Amniotic epithelial cell (primary cell): ENCODE results near the gene NAPB.
"Not testable (repeated sequence)": the region's sequence is repeated elsewhere in the genome, so short reads cannot be mapped to it uniquely, and the experiment has no call there.

Experiments
- DNase-seq: peaks from one replicate; pipeline ENCODE4 v3.0.0-alpha.2; 2010; ENCODE audit warnings: low read depth

NAPB gene

DNA sequence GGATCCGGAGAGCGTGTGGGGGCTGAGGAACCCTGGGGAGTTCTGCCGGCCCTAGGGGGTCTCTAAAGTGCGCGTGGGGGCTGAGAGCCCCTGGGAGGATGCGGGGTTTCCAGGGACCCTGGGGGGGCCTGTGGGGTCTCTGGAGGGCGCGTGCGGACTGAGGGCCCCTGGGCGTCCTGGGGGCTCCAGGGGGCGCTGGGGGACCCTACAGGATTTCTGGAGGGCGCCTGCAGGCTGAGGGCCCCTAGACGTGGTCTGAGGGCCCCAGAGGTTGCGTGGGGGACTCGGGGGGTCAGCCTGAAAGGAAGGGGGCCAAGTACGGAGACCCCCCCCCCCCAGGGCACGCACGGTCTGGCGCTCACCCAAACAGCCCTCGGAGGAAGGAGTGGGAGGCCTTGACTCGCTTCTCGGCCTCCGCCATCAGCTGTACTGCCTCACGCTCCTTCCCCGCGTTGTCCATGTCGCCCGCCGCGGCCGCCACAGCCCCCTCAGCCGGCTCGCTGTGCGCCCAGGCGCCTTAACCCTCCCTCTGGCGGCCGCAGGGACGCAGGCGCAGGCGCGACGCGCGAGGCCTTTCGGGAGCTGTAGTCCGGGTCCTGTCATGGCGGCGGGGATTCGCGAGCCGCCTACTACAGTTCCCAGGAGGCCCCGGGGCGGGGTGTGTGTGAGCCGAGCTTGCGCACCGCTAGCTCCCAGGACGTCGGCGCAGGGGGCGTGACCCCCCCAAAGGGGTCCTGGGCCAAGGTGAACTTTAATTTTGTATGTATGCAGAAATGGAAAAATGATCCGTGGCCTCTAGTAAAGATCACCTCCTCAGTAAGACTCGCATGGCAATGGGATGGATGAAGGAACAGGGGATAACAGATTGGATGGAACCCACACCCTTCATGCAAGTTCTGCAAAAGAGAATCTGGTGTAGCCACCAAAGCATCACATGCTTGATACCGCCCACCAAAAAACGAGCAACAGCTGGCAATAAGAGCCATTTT, at the start of gene NAPB:
TSS of gene NAPB (minus strand) at position 546 of the 989 bp plus-strand sequence. CDS start at position 460, 86 bp downstream.
- peak; percentile 84 for DNase-seq

DNA sequence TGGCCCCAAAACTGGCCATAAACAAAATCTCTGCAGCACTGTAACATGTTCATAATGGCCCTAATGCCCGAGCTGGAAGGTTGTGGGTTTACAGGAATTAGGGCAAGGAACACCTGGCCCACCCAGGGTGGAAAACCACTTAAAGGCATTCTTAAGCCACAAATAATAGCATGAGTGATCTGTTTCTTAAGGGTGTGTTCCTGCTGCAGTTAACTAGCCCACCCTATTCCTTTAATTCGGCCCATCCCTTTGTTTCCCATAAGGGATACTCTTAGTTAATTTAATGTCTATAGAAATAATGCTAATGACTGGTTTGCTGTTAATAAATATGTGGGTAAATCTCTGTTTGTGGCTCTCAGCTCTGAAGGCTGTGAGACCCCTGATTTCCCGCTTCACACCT, 45.7 kb upstream of the NAPB start:
- DNase-seq, result not testable (repeated sequence)

DNA sequence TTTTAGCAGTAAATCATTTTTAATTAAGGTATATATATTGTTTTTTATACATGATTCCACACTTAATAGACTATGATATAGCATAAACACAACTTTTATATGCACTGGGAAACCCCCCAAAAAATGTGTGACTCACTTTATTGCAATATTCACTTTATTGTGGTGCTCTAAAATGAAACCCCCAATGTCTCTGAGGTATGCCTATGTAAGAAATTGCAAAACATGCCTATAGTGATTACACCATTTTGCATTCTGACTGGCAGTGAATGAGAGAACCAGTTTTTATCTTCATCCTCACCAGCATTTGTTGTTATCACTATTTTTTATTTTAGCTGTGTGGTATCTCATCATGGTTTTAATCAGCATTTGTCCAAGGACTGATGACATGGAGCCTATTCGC, 39.9 kb upstream of the NAPB start:
- no peak for DNase-seq

DNA sequence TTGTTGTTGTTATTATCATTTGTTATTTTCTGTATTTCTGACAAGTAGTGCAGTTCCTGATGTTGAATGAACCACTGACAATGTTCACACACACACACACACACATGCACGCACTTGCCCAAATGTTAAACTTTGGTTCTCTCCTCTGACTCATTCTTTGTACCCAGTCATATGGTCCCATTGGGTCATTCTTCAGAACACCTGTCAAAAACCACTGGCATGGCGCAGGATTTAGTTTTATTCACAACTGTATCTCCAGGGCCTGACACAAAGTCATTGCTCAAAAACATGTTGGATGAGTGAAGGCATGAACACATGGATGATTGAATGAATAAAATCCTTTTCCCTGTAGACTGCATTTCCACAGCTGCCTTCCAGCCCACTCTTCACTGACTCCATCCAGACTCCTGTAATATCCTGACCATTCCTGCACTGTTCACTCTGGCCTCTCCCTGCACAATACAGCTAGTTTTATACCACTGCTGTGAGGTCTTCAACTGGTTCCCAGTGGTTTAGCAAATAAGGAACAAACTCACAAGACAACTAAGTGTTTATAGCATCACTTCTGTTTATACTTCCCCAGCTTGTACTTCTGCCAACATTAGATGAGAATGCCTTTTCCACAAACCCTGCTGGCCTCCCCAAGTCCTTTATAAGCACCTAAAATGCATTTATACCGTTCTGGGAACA, 38.3 kb upstream of the NAPB start:
- no peak for DNase-seq

DNA sequence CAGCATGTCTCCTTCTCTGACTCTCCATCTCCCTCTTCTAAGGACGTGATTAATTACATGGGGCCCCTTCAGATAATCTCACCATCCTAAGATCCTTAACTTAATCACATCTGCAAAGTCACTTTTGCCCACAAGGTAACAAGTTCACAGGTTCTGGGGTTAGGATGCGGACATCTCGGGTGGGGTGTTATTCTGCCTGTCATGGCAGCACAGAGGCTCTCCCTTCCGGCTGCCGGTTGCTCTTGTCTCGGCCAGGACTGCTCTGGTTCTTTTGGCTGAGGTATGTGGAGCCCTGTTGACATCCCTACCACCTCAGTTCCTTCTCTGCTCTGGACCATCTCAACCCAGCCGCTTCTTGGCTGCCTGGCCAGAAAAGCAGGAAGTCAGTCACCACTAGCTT, 35.6 kb upstream of the NAPB start:
- DNase-seq, result no peak

DNA sequence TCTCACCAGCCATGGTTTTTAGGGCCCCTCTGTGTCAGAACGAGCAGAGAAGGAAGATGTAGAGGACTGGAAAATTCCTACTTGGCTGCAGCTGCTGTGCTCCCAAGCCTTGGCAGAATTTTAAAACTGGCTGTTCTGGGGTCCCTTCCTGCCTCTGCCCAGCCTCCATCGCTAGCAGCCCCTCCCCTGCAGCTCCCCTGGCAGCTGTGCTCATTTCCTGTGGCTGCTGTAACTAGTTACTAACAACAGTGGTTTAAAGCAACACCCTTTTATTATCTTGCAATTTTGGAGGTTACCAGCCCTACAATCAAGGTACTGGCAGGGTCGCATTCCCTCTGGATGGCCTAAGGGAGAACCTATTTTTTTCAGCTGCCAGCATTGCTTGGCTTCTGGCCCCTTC, 35.1 kb upstream of the NAPB start:
- DNase-seq, result no peak

DNA sequence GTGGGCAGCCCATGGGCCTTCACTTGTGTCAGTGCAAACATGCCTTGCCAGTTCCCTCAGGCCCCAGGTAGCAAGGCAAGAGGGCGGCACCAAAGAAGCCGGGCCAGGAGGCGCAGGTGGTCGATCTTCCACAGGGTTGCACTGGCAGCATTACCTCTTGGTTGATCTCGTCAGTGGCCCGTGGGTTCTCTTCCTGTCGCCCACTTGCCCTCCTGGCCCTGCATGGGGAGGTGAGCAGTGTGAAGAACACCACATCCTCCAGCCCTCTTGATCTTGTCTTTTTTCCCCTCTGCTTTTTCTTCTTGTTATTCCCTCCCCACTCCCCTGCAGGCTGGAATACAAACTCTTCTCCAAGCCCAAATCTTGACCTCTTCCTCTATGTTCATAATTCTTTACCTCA, 34.4 kb upstream of the NAPB start:
- no peak for DNase-seq

DNA sequence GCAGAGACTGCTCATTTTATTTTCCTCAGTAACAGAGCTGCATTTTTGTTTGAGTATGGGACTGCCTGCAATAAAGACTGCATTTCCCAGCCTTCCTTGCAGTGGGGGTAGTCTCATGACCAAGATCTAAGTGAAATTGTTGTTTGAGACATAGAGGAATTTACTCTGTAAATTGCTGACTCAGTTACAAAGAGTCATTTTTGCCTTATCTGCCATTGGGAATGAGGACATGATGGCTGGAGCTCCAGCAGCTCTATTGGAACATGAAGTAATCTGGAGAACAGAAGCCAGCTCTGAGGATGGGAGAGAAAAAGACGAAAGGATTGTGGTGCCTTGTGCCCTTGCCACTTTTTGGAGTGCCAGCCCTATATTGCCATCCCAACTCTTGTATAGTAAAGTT, 33.5 kb upstream of the NAPB start:
- no peak for DNase-seq

DNA sequence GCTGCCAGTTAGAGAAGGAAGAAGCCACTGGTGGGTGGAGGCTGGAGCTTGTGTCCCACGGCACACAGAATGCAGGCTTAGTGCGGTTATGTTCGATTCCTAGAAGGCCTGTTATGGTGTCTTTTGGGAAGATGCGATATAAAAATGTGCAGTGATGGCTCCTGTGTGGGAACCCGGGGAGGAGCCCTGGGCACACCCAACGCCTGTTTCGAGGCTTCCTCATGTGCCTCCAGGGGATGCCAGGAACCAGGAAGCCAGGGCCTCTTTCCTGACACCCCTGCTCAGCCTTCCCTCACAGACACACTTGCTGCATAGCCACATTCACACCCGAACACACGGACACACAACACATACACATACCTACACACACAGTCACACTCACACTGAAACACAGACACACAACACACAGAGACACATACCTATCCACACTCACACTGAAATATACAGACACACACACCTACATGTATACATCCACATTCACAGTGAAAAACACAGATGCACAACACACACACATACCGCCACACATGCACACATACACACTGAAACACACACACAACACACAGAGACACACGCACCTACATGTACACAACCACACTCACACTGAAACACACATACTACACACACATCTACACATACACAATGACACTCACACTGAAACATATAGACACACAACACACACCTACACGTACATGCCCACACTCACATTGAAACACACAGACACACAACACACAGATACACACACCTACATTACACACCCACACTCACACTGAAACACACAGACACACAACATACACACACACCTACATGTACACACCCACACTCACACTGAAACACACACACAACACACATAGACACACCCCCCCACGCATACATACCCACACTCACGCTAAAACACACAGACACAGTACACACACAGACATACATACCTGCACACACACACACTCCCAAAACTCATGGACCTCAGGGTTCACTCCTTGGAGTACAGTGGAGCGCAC, 32.6 kb upstream of the NAPB start:
- DNase-seq, result no peak

DNA sequence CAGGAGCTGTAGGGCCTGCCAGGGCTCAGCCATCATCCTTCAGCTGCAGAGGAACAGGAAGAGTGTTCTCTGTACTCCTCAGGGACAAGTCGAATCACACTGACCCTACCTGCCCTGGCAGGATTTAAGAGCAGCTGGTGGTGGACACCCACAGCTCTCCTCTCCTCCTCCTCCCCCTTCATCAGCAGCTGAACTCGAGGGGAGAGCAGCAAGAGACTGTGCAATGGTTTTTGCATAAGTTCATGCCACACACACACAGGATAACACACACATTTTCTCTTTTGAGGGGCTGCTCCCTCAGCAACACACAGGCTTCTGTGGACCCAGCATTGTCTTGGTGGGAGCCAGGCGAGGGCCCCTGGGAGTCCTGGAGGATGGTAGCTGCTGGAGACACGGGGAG, 31.5 kb upstream of the NAPB start, which contains the start of gene CST11:
TSS of gene CST11 (minus strand) at position 101 of the 400 bp plus-strand sequence. CDS start at position 36, 65 bp downstream.
- DNase-seq, result no peak

DNA sequence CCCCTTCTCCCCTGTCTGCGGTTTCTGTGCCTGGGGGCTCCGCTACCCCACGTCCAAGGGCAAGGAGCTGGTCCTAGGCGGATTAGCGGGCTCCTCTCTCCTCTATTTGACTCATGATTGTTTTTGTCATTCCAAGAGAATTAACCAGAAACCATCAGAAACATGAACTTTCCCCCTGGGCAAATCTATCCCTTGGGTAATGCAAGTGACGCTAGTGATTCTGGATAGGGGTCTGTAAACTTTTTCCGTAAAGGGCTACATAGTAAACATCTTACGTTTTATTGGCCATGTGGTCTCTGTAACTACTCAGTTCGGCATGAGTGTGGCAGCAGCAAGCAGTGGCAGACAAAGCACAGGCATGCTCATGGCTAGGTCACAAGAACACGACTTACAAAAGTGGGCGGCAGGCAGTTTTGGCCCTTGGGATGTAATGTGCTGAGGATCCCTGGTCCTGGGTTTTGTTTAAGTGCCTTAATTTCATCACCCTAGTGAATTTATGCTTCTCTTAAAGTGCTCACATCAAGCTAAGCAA, 30.7 kb upstream of the NAPB start:
- no peak for DNase-seq

DNA sequence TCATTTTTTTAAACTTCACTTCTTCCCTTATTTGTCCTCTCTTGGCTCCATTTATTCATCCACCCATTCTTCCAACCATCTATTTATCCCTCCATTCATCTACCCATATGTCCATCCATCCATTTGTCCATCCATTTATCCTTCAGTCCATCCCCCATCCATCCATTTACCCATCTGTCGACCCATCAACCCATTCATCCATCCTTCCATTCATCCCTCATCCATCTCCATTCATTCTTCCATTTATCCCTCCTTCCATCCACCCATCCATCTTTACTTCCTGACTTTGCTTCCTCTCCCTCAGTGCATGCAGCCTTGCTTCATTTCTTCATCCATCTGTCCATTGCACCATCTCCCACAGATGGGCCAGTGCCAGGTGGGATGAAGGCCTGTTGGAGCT, 29.6 kb upstream of the NAPB start:
- no peak for DNase-seq

DNA sequence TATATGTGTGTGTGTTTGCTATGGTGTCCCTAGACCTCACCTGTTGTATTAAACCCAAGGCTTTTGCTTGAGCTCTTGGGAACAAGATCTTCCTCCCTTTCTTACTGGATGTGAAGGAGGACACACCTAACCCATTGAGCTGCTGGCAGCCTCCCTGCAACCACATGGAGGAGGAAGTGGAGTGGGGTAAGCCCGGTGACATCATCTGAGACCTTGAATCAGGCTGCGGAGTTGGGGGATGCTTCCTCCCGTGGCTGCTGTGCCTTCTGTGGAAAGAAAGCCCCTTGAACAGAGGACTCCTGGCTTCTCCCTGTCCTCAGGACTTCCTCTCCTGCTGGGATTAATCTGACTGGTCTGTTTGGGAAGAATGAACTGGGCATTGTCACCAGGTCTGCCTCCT, 28.1 kb upstream of the NAPB start:
- peak; percentile 47 for DNase-seq

DNA sequence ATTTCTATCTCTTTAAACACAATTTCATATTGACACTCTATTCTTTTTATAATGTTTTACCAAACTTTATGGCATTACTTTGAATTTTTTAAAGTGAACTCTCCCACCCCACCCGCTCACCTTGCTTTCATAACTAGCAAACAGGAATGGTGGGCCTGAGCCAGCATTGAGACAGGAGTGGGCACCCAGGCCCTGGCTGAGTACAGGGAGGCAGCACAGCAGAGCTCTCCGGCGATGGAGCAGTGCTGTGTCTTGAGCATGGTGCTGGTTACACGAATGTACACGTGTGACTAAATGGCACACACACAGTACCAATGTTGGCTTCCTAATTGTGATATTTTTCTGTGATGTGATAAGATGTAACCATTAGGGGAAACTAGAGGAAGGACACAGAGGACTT, 26.9 kb upstream of the NAPB start:
- DNase-seq, result no peak

DNA sequence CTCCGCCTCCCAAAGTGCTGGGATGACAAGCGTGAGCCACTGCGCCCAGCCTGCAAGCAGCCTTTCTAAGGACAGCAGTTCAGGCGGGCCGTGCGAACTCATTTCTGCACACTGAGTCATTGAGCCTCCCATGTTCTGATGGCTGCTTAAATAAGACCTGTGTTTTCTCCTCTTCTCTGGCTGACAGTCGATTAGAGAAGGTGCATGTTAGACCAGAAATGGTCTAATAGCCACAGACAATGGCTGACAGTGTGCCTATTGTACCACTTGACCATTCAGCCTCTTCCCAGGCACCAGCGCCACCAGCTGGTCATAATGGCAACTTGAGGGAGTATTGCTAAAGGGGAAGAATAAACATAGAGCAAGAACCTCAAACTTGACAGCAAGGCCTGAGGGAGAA, 25.2 kb upstream of the NAPB start:
- DNase-seq, result peak; percentile 64

DNA sequence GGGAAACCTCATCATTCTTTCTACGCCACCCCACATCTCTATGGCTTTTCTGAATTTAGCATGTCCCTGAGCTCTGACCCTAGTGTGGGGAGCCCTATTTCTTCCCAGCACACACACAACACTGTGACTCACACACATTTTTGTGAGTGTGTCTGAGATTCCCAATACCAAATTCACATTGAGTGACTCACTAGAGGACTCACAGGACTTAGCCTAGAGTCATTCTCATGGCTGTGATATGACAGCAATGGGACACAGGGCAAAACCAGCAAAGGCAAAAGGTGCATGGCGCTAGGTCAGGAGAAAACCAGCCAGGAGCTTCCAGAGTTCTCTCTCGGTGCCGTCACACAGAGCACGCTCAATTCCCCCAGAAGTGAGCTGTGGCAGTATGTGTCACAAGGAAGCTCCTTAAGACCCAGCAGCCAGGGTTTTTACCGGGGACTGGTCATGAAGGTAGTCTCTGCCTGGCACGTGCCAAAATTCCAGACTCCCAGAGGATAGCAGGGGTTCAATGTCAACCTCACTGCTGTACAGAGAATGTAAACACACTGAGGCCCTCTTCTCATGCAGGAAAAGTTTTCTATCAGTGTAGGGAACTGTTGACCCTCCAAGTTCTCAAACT, 24.4 kb upstream of the NAPB start:
- peak; percentile 73 for DNase-seq

DNA sequence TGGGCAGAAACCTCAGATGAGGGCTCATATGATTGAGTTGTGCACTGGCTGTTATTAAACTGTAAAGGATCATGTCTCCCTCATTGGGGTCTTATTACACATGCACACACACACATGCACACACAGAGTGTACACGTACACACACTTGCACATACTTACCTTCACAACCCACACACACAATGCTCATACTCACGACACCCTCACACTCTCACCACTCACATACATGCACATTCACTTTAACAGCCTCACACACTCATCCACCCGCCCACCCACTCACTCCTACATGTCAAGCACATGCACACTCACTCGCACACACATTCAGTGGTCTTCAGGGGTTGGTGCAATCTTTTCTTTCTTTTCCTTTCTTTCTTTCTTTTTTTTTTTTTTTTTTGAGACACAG, 23.6 kb upstream of the NAPB start:
- no peak for DNase-seq

DNA sequence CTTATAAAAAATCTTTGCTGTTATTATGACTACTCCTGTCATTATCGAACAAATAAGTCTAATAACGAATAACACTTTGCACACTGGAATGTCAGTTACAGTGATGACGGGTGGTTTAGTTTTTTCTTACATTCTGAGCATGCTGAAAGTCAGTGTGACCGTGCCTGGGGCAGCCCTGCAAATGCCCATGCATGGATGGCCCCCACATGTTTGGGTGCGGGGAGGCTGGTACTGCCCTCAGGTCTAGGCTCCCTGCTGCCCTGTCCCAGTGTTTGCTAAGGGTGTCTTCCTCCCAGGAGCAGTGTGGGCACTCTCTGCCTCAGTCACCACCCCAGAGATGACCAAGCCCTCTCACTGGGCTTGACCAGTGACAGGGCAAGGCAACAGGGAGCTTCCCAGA, 21.1 kb upstream of the NAPB start:
- no peak for DNase-seq

DNA sequence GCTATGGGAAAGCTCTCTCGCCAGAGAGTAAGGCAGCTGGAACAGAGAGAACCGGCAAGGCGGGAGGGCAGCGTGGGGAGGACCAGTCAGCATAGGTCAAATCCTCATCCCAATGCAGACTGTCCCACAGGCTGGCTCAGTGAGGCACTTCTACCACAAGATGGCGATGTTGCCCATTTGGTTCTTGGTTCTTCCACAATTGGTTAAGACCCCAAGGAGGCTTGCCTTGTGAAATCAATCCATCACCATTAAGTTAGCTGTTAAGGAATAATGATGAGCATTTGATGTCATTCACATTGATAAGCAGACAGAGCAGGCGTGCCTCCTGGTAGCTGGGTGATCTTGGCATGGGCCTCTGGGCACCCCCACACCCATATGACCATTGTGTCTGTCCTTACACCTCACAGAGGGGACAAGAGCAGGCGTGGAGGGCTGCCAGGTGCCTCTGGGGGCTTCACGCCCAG, 20.6 kb upstream of the NAPB start:
- peak; percentile 70 for DNase-seq

DNA sequence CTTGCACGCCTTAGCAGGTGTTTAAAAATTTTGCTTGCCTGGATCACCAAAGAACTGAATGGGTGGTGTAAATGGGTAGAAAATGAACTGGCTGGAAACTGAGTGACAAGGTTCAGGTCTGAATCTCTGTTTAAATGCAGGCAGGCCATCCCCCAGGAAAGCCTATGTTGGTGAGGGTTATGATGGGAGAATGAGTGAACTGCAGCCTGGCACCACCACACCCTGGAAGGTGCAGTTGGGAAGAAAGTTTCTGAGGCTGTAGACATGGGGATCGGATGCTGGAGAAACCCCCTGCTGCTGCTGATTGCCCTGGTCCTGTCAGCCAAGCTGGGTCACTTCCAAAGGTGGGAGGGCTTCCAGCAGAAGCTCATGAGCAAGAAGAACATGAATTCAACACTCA, 18.7 kb upstream of the NAPB start:
- DNase-seq, result no peak

DNA sequence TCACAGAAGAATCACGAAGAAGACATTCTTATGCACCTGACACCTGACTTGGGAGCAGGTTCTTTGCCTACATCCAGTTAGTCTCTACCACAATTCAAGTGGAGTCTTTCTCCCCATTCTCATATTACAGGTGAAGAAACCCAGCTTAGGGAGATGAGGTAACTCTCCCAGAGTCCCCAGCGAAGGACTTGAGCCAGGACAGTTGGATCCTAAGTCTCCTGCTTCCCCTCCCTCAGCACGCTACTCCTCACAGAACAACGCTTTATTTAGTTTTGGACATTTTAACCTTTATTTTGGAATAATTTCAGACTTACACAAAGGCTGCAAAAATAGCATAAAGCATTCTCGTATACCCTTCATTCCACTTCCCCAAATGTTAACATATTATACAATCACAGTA, 17.4 kb upstream of the NAPB start:
- DNase-seq, result no peak
